Measurements from ENCODE around the gene RAD54L2.
A peak's percentile ranks its signal among the peaks of the same experiment; 100 is the strongest.
"Not testable (repeated sequence)": the region's sequence is repeated elsewhere in the genome, so short reads cannot be mapped to it uniquely, and the experiment has no call there.

Gene RAD54L2

GRCh38 chr3:51539291-51539941, 897 bp downstream of the RAD54L2 start:
- DNase-seq (ENCODE audit: low spot score), result peak; percentile 22

GRCh38 chr3:51542596-51542995, 4.1 kb downstream of the RAD54L2 start:
- not testable (repeated sequence) for DNase-seq (ENCODE audit: low spot score)

GRCh38 chr3:51544011-51544775, 5.7 kb downstream of the RAD54L2 start:
- DNase-seq (ENCODE audit: low spot score), result no peak

GRCh38 chr3:51547274-51547673, 8.8 kb downstream of the RAD54L2 start:
- DNase-seq (ENCODE audit: low spot score), result no peak

GRCh38 chr3:51549311-51549710, 10.8 kb downstream of the RAD54L2 start:
- DNase-seq (ENCODE audit: low spot score), result no peak

- no peak for DNase-seq (ENCODE audit: low spot score)
Observed at GRCh38 chr3:51550080-51550819, 11.7 kb downstream of the RAD54L2 start.

- DNase-seq (ENCODE audit: low spot score), result no peak
Observed at GRCh38 chr3:51557993-51558392, 19.5 kb downstream of the RAD54L2 start.

GRCh38 chr3:51559411-51559888, 20.9 kb downstream of the RAD54L2 start:
- no peak for DNase-seq (ENCODE audit: low spot score)

- DNase-seq (ENCODE audit: low spot score), result no peak
Observed at GRCh38 chr3:51559961-51560360, 21.4 kb downstream of the RAD54L2 start.

- DNase-seq (ENCODE audit: low spot score), result not testable (repeated sequence)
Observed at GRCh38 chr3:51562403-51562802, 23.9 kb downstream of the RAD54L2 start.

- no peak for DNase-seq (ENCODE audit: low spot score)
Observed at GRCh38 chr3:51568036-51568435, 29.5 kb downstream of the RAD54L2 start.

GRCh38 chr3:51568996-51569395, 30.5 kb downstream of the RAD54L2 start:
- DNase-seq (ENCODE audit: low spot score), result no peak

- DNase-seq (ENCODE audit: low spot score), result no peak
Observed at GRCh38 chr3:51578238-51578637, 39.7 kb downstream of the RAD54L2 start.

GRCh38 chr3:51580418-51580817, 41.9 kb downstream of the RAD54L2 start:
- no peak for DNase-seq (ENCODE audit: low spot score)

GRCh38 chr3:51581524-51581923, 43.0 kb downstream of the RAD54L2 start:
- DNase-seq (ENCODE audit: low spot score), result no peak

- no peak for DNase-seq (ENCODE audit: low spot score)
Observed at GRCh38 chr3:51585197-51585596, 46.7 kb downstream of the RAD54L2 start.

- no peak for DNase-seq (ENCODE audit: low spot score)
Observed at GRCh38 chr3:51585871-51586270, 47.4 kb downstream of the RAD54L2 start.

Measured in CD4-positive, alpha-beta T cell treated with Interleukin-2 at 100 ng/mL for 4 hours (primary cell).